H1 (cell line): Measurements from ENCODE around the gene KLF6. TPM values are rescaled to one million over a fixed set of nuclear protein-coding genes. Genes with fewer than 3 reads are reported as not detected.

ENCODE experiments used
- BCL11A ChIP-seq, 2 experiments: IDR thresholded peaks; one replicate each; pipeline ENCODE4 v1.6.1; 2011; ENCODE audit warnings: low read depth in 2 of 2, low read length in 2 of 2, mild to moderate bottlenecking in 2 of 2
- CHD1 ChIP-seq: IDR thresholded peaks from 2 replicates; pipeline ENCODE4 v1.6.1; 2012; ENCODE audit warnings: low read depth, low read length, improper control_type of control experiment
- CHD2 ChIP-seq: IDR thresholded peaks from 2 replicates; pipeline ENCODE4 v1.6.1; 2012; ENCODE audit warnings: low read length, improper control_type of control experiment
- CTCF ChIP-seq, 3 experiments: IDR thresholded peaks; 1 replicate in 2 of 3; 2 replicates in 1 of 3; pipeline versions ENCODE4 v1.5.1 to v1.6.1; 2011; ENCODE audit warnings: low read length in 3 of 3, mild to moderate bottlenecking in 3 of 3, inconsistent platforms in 2 of 3, low read depth in 1 of 3, moderate library complexity in 1 of 3; ENCODE audit not compliant: insufficient read depth in 1 of 3; ENCODE audit errors: control extremely low read depth in 1 of 3
- EGR1 ChIP-seq: IDR thresholded peaks from 2 replicates; pipeline ENCODE4 v1.6.1; 2011; ENCODE audit warnings: low read depth, low read length, borderline replicate concordance
- EP300 ChIP-seq, 2 experiments: IDR thresholded peaks; 1 replicate in 1 of 2; 2 replicates in 1 of 2; pipeline ENCODE4 v1.6.1; 2011 to 2012; ENCODE audit warnings: low read depth in 2 of 2, low read length in 2 of 2, mild to moderate bottlenecking in 2 of 2, borderline replicate concordance in 1 of 2, inconsistent platforms in 1 of 2, moderate library complexity in 1 of 2
- KDM5A ChIP-seq: fragments of 200-600 bp; IDR thresholded peaks from 2 replicates; pipeline ENCODE4 v1.7.1; 2012; ENCODE audit warnings: mild to moderate bottlenecking, low read length, inconsistent platforms, mixed read lengths
- RAD21 ChIP-seq, 2 experiments: IDR thresholded peaks in 1 of 2; conservative IDR thresholded peaks in 1 of 2; 2 replicates each; pipeline ENCODE4 v1.6.1; 2011; ENCODE audit warnings: low read depth in 2 of 2, low read length in 2 of 2, improper control_type of control experiment in 1 of 2, inconsistent platforms in 1 of 2, mild to moderate bottlenecking in 1 of 2, moderate library complexity in 1 of 2
- RBBP5 ChIP-seq: IDR thresholded peaks from 2 replicates; pipeline ENCODE4 v1.7.1; 2012; ENCODE audit warnings: low read depth, mild to moderate bottlenecking, inconsistent platforms, low read length, moderate library complexity, borderline replicate concordance
- RXRA ChIP-seq: IDR thresholded peaks from 2 replicates; pipeline ENCODE4 v1.6.1; 2011; ENCODE audit warnings: low read depth, mild to moderate bottlenecking, low read length, moderate library complexity; ENCODE audit not compliant: insufficient read depth
- SAP30 ChIP-seq: fragments of 300-600 bp; sonication (generic); IDR thresholded peaks from 2 replicates; pipeline ENCODE4 v1.7.1; 2012; ENCODE audit warnings: low read length, moderate library complexity, mild to moderate bottlenecking, inconsistent platforms; ENCODE audit not compliant: insufficient read depth, insufficient replicate concordance
- SP1 ChIP-seq: IDR thresholded peaks from 2 replicates; pipeline ENCODE4 v1.6.1; 2011; ENCODE audit warnings: low read depth, low read length
- SP4 ChIP-seq: IDR thresholded peaks from 2 replicates; pipeline ENCODE4 v1.6.1; 2012; ENCODE audit warnings: low read length, inconsistent platforms
- SRF ChIP-seq: IDR thresholded peaks from 2 replicates; pipeline ENCODE4 v1.6.1; 2011; ENCODE audit warnings: mild to moderate bottlenecking, low read depth, low read length, moderate library complexity
- SUZ12 ChIP-seq: fragments of 200-600 bp; sonication (generic); IDR thresholded peaks from 2 replicates; pipeline ENCODE4 v1.6.1; 2012; ENCODE audit warnings: mild to moderate bottlenecking, inconsistent platforms, low read length, moderate library complexity, mixed read lengths
- TCF12 ChIP-seq: IDR thresholded peaks from 2 replicates; pipeline ENCODE4 v1.6.1; 2011; ENCODE audit warnings: low read depth, mild to moderate bottlenecking, low read length
- YY1 ChIP-seq: IDR thresholded peaks from 2 replicates; pipeline ENCODE4 v1.6.1; 2011; ENCODE audit warnings: low read depth, mild to moderate bottlenecking, low read length
- polyA plus RNA-seq, 7 experiments: library from polyadenylated mRNA; depleted of rRNA in 3 of 7; stranded (reverse) in 5 of 7; unstranded in 2 of 7; fragments of >200 nt in 5 of 7; fragments of 200-250 nt in 2 of 7; gene quantifications; 1 replicate in 5 of 7; 2 replicates in 1 of 7; 4 replicates in 1 of 7; pipeline versions ENCODE4 v1.2.1 to v1.2.3, GENCODE V29; 2011 to 2013; ENCODE audit warnings: missing spikeins in 2 of 7, mixed read lengths in 2 of 7
- total RNA-seq: library from RNA; stranded (reverse); fragmentation: NEBNext Ultra II Directional; extraction: Animal tissue kit (Norgen Biotek cat#: 25700); gene quantifications from 2 replicates; pipeline ENCODE4 v1.2.1, GENCODE V29; 2021
- TF ChIP-seq, protein P1 (sequence below): IDR thresholded peaks from 2 replicates; pipeline ENCODE4 v1.6.1; 2012; ENCODE audit warnings: inconsistent platforms
- TF ChIP-seq, protein P2 (sequence below): IDR thresholded peaks from 2 replicates; pipeline ENCODE4 v1.6.1; 2012; ENCODE audit warnings: inconsistent platforms

KLF6 gene
- total and polyA plus RNA-seq, 2 of the 8 experiments (the other 6 are each of a cell fraction or from before 2014, with no cell fraction given) = 5.7 to 19.5 TPM

- TF ChIP-seq EP300 (IDR thresholded peaks at IDR 0.05; ENCODE audit: borderline replicate concordance in 1 of 2, low read depth in 2 of 2, low read length in 2 of 2) (peak in 1 of 2 experiments; percentile 22; a peak in 1 of 3 replicates), SP4 (no peak; the same call in 1 of the 2 replicates), YY1 (peak; percentile 71; the same call in 1 of the 2 replicates), RAD21 (IDR thresholded peaks at IDR 0.05 in 1 of 2, conservative IDR thresholded peaks at IDR 0.05 in 1 of 2; ENCODE audit: low read depth in 2 of 2, low read length in 2 of 2) (peak in 1 of 2 experiments; percentile 28; a peak in 3 of 4 replicates), CTCF (IDR thresholded peaks at IDR 0.05; ENCODE audit: control extremely low read depth in 1 of 3, insufficient read depth in 1 of 3, low read depth in 1 of 3, low read length in 3 of 3) (0 out of 4 replicates have a peak, but pooled peaks of 1 of the 3 experiments have one; percentile 4), RXRA (0 out of 2 replicates have a peak, but pooled peaks have one; percentile 12), CHD2 (0 out of 2 replicates have a peak, but pooled peaks have one; percentile 12), CHD1 (peak; percentile 70; the same call in 1 of the 2 replicates), RBBP5 (no peak), TCF12 (0 out of 2 replicates have a peak, but pooled peaks have one; percentile 53), SRF (no peak), EGR1 (peak; percentile 40; the same call in 1 of the 2 replicates), SAP30 (no peak), SUZ12 (no peak), KDM5A (no peak), SP1 (0 out of 2 replicates have a peak, but pooled peaks have one; percentile 32), BCL11A (IDR thresholded peaks at IDR 0.05; ENCODE audit: low read depth in 2 of 2, low read length in 2 of 2) (no peak)
- TF ChIP-seq, protein P1, sequence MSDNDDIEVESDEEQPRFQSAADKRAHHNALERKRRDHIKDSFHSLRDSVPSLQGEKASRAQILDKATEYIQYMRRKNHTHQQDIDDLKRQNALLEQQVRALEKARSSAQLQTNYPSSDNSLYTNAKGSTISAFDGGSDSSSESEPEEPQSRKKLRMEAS = peak; percentile 44; the same call in 1 of the 2 replicates
- TF ChIP-seq, protein P2, sequence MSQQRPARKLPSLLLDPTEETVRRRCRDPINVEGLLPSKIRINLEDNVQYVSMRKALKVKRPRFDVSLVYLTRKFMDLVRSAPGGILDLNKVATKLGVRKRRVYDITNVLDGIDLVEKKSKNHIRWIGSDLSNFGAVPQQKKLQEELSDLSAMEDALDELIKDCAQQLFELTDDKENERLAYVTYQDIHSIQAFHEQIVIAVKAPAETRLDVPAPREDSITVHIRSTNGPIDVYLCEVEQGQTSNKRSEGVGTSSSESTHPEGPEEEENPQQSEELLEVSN = 0 out of 2 replicates have a peak, but pooled peaks have one; percentile 24
Observed at GRCh38 chr10:3786295-3787015, 1.4 kb upstream of the KLF6 start (continued).
